B cell (primary cell): ENCODE measurements around the gene POLR1B. TPM values are rescaled to one million over a fixed set of nuclear protein-coding genes. Genes with fewer than 3 reads are reported as not detected.

ENCODE experiments used
- ATAC-seq: fragments of 200-7000 bp; cut with Tn5 transposase; one replicate; pipeline ENCODE4 v1.10.0; 2021; ENCODE audit warnings: low read depth, mild to moderate bottlenecking, moderate number of reproducible peaks, moderate library complexity
- CTCF ChIA-PET: fragments of 350-600 bp; sonication (Branson Sonifier 250); formaldehyde crosslinking; loops from one replicate; lab custom pipeline; 2021; ENCODE audit warnings: antibody characterized with exemption, inconsistent platforms; lab: Charles Lee
- POLR2A ChIA-PET: fragments of 350-600 bp; sonication (Branson Sonifier 250); formaldehyde crosslinking; loops from one replicate; lab custom pipeline; 2021; ENCODE audit warnings: antibody characterized with exemption; lab: Charles Lee
- DNase-seq: peaks from one replicate; pipeline ENCODE4 v3.0.0; 2013
- H2AFZ ChIP-seq: 2 replicates; pipeline ENCODE4 v1.6.1; 2012; ENCODE audit warnings: mild to moderate bottlenecking, low read depth, low read length; ENCODE audit not compliant: insufficient read depth, poor library complexity, severe bottlenecking
- H3K27ac ChIP-seq, 2 donors: 1 replicate in 1 of 2; 2 replicates in 1 of 2; pipeline ENCODE4 v1.5.1; 2012 to 2013; ENCODE audit warnings: low read length in 2 of 2, mild to moderate bottlenecking in 2 of 2, moderate library complexity in 1 of 2
- H3K27me3 ChIP-seq, 4 experiments: fragments of 200-600 bp in 1 of 4; sonication (generic) in 1 of 4; replicated peaks in 1 of 4; 1 replicate in 2 of 4; 2 replicates in 2 of 4; pipeline versions ENCODE4 v1.6.1 to v1.7.0; 2013 to 2016; ENCODE audit warnings: low read length in 3 of 4, mild to moderate bottlenecking in 2 of 4, mixed read lengths in 1 of 4, moderate library complexity in 1 of 4; ENCODE audit not compliant: insufficient read depth in 4 of 4, control insufficient read depth in 3 of 4; ENCODE audit errors: control extremely low read depth in 1 of 4
- H3K36me3 ChIP-seq, 2 experiments: replicated peaks in 1 of 2; 1 replicate in 1 of 2; 2 replicates in 1 of 2; pipeline versions ENCODE4 v1.6.1 to v1.7.1; 2013; ENCODE audit warnings: low read length in 1 of 2; ENCODE audit not compliant: insufficient read depth in 2 of 2, control insufficient read depth in 1 of 2; ENCODE audit errors: control extremely low read depth in 1 of 2, extremely low read depth in 1 of 2
- H3K4me1 ChIP-seq, 2 donors: fragments of 200-600 bp in 1 of 2; sonication (generic) in 1 of 2; 1 replicate in 1 of 2; 2 replicates in 1 of 2; pipeline versions ENCODE4 v1.5.1 to v1.6.1; 2013 to 2017; ENCODE audit warnings: low read length in 2 of 2; ENCODE audit not compliant: control insufficient read depth in 2 of 2, insufficient read depth in 2 of 2
- H3K4me2 ChIP-seq: replicated peaks from 2 replicates; pipeline ENCODE3; 2012; ENCODE audit warnings: mild to moderate bottlenecking, low read depth, low read length; ENCODE audit not compliant: poor library complexity, severe bottlenecking
- H3K4me3 ChIP-seq, 5 experiments: fragments of 200-600 bp in 1 of 5; sonication (generic) in 1 of 5; 1 replicate in 3 of 5; 2 replicates in 2 of 5; pipeline versions ENCODE4 v1.5.1 to v1.7.0; 2011 to 2016; ENCODE audit warnings: low read length in 4 of 5, mild to moderate bottlenecking in 4 of 5, low read depth in 2 of 5, control low read depth in 1 of 5, moderate library complexity in 1 of 5; ENCODE audit not compliant: insufficient read depth in 1 of 5; ENCODE audit errors: control extremely low read depth in 1 of 5, extremely low read depth in 1 of 5
- H3K79me2 ChIP-seq: fragments of 200-600 bp; sonication (generic); one replicate; pipeline ENCODE4 v1.6.0; 2016; ENCODE audit warnings: low read length; ENCODE audit not compliant: control insufficient read depth, insufficient read depth
- H3K9ac ChIP-seq: fragments of 200-600 bp; sonication (generic); 2 replicates; pipeline ENCODE4 v1.6.1; 2017; ENCODE audit warnings: mild to moderate bottlenecking, low read length, moderate library complexity
- H3K9me3 ChIP-seq, 3 donors: one replicate each; pipeline versions ENCODE4 v1.6.1 to v1.7.1; 2013; ENCODE audit warnings: low read length in 2 of 3; ENCODE audit not compliant: control insufficient read depth in 2 of 3, insufficient read depth in 1 of 3; ENCODE audit errors: control extremely low read depth in 1 of 3
- H4K20me1 ChIP-seq: 2 replicates; pipeline ENCODE4 v1.6.0; 2012; ENCODE audit warnings: mild to moderate bottlenecking, low read length; ENCODE audit not compliant: insufficient read depth, control insufficient read depth, poor library complexity, severe bottlenecking
- H3K27ac Mint-ChIP-seq: one replicate; pipeline ENCODE4 v1.8.0; 2021; ENCODE audit warnings: mixed read lengths
- H3K27me3 Mint-ChIP-seq: one replicate; pipeline ENCODE4 v1.8.0; 2021; ENCODE audit warnings: mixed read lengths
- H3K4me1 Mint-ChIP-seq: one replicate; pipeline ENCODE4 v1.8.0; 2021; ENCODE audit warnings: mixed read lengths
- H3K4me3 Mint-ChIP-seq: one replicate; pipeline ENCODE4 v1.8.0; 2021; ENCODE audit warnings: mixed read lengths
- H3K9me3 Mint-ChIP-seq: one replicate; pipeline ENCODE4 v1.8.0; 2022; ENCODE audit warnings: mixed read lengths; ENCODE audit not compliant: insufficient read depth
- CTCF ChIP-seq: fragments of 200-600 bp; IDR thresholded peaks from one replicate; pipeline ENCODE4 v1.8.0; 2022; ENCODE audit warnings: antibody characterized with exemption, mild to moderate bottlenecking
- EZH2 ChIP-seq: IDR thresholded peaks from 2 replicates; pipeline ENCODE4 v1.6.1; 2012; ENCODE audit warnings: borderline replicate concordance, low read depth, mild to moderate bottlenecking, moderate library complexity, low read length; ENCODE audit not compliant: insufficient read depth, poor library complexity, severe bottlenecking
- WGBS: methylation state at CpG from one replicate; pipeline ENCODE4 v1.1.5; 2013; ENCODE audit warnings: missing lambda C conversion rate; ENCODE audit not compliant: insufficient coverage; 5-methylcytosine and 5-hydroxymethylcytosine counted together
- intact Hi-C: fragments of 100-400 bp; cut with micrococcal nuclease; formaldehyde crosslinking; loops from one replicate; pipeline ENCODE4 v1.10.0; 2022
- polyA plus RNA-seq: library from polyadenylated mRNA; depleted of rRNA; stranded (reverse); fragments of >200 nt; gene quantifications from 2 replicates; pipeline ENCODE4 v1.2.3, GENCODE V29; 2012
- total RNA-seq, 2 donors: library from RNA; stranded (reverse); fragments of 120-200 nt in 1 of 2; gene quantifications; 1 replicate in 1 of 2; 2 replicates in 1 of 2; pipeline versions ENCODE4 v1.2.3 to v1.2.4, GENCODE V29; 2013 to 2022

The POLR1B gene
- total and polyA plus RNA-seq, 2 donors (not counting 1 experiment from before 2014, with no cell fraction given): 7.0 to 32.5 TPM

GRCh38 chr2:112618383-112618782, 76.1 kb downstream of the POLR1B start:
- no peaks in the 10 kb centered on the region for H3K27me3 Mint-ChIP-seq
- Histone ChIP-seq H3K27me3 (peaks cover 0 to 3% (median 0%) of the 10 kb centered on the region in 4 experiments), H3K4me1 (no peaks in the 10 kb centered on the region), H2AFZ (no peak overlapping the region), H3K4me2 (no peak overlapping the region), H3K4me3 (no peak overlapping the region), H3K36me3 (no peaks in the 10 kb centered on the region), H3K27ac (no peak overlapping the region), H3K79me2 (no peaks in the 10 kb centered on the region), H3K9me3 (no peaks in the 10 kb centered on the region), H3K9ac (no peak overlapping the region), H4K20me1 (no peaks in the 10 kb centered on the region)
- no peak for TF ChIP-seq EZH2
- TF ChIP-seq CTCF: no peak
- no peaks in the 10 kb centered on the region for H3K4me1 Mint-ChIP-seq
- H3K27ac Mint-ChIP-seq: no peak overlapping the region
- no peak for DNase-seq
- H3K4me3 Mint-ChIP-seq: no peak overlapping the region
- CTCF ChIA-PET: interaction anchor here (1.0 to 1.3 kb wide), 2 partner anchors 9 to 110 kb away, joined by 3 to 4 read pairs; no protein-coding TSS in a partner anchor
- intact Hi-C loops: no loop called here
- POLR2A ChIA-PET: no interaction called here
- no peaks in the 10 kb centered on the region for H3K9me3 Mint-ChIP-seq
- no CpG with 5 or more reads among the region's 6 CpGs for WGBS
- no peak for ATAC-seq

- H3K4me1 ChIP-seq: peaks cover 5 to 24% of the 10 kb centered on the region in 2 donors
- H3K9me3 ChIP-seq: no peaks in the 10 kb centered on the region
- intact Hi-C loops: loop anchor here (10.0 kb wide), 1 partner anchor 263 kb away; no protein-coding TSS in a partner anchor
- Mint-ChIP-seq H3K4me1 (peaks cover 10% of the 10 kb centered on the region), H3K9me3 (no peaks in the 10 kb centered on the region), H3K27me3 (no peaks in the 10 kb centered on the region), H3K27ac (no peak overlapping the region), H3K4me3 (no peak overlapping the region)
- H3K36me3 ChIP-seq: no peaks in the 10 kb centered on the region
- WGBS: 97% methylated on average over 20 of the region's 22 CpGs
- no peak overlapping the region for H2AFZ ChIP-seq
- no peaks in the 10 kb centered on the region for H3K27me3 ChIP-seq
- no peak overlapping the region for H3K4me3 ChIP-seq
- H3K27ac ChIP-seq: no peak overlapping the region
- CTCF ChIA-PET: interaction anchor here (16.6 kb wide), 1 partner anchor 107 kb away, joined by 496 read pairs; the partner anchor contains the start of gene NT5DC4
- DNase-seq (no peak), ATAC-seq (no peak)
- TF ChIP-seq CTCF: no peak
- TF ChIP-seq EZH2: no peak
- H3K4me2 ChIP-seq: no peak overlapping the region
- H3K79me2 ChIP-seq: no peaks in the 10 kb centered on the region
- no peaks in the 10 kb centered on the region for H4K20me1 ChIP-seq
- H3K9ac ChIP-seq: no peak overlapping the region
- POLR2A ChIA-PET: no interaction called here
These were observed 79.7 kb downstream of the POLR1B start for GRCh38 chr2:112621790-112622527.
